Spleen (tissue), 11 donors: Measurements from ENCODE around the gene ARHGAP27. TPM values are rescaled to one million over a fixed set of nuclear protein-coding genes. Genes with fewer than 3 reads are reported as not detected.

ENCODE experiments used
- DNase-seq: peaks from one replicate; pipeline ENCODE4 v3.0.0-alpha.2; 2020
- H3K27ac ChIP-seq, 8 donors: fragments of 200-600 bp; sonication (generic) in 7 of 8; 1 replicate in 4 of 8; 2 replicates in 4 of 8; pipeline versions ENCODE4 v1.5.0 to v1.8.0; 2016 to 2021; ENCODE audit warnings: inconsistent platforms in 4 of 8, mild to moderate bottlenecking in 4 of 8, moderate library complexity in 1 of 8
- H3K27me3 ChIP-seq, 7 donors: fragments of 200-600 bp; sonication (generic) in 6 of 7; replicated peaks in 1 of 7; 1 replicate in 4 of 7; 2 replicates in 3 of 7; pipeline versions ENCODE4 v1.5.0 to v1.8.0; 2016 to 2021; ENCODE audit warnings: inconsistent platforms in 3 of 7, mild to moderate bottlenecking in 1 of 7
- H3K36me3 ChIP-seq, 6 donors: fragments of 200-600 bp; sonication (generic) in 5 of 6; 1 replicate in 4 of 6; 2 replicates in 2 of 6; pipeline versions ENCODE4 v1.5.0 to v1.8.0; 2016 to 2021; ENCODE audit warnings: inconsistent platforms in 2 of 6
- H3K4me1 ChIP-seq, 6 donors: fragments of 200-600 bp; sonication (generic) in 5 of 6; 1 replicate in 3 of 6; 2 replicates in 3 of 6; pipeline versions ENCODE4 v1.5.0 to v1.8.0; 2016 to 2021; ENCODE audit warnings: inconsistent platforms in 3 of 6
- H3K4me3 ChIP-seq, 8 donors: fragments of 200-600 bp; sonication (generic) in 7 of 8; 1 replicate in 4 of 8; 2 replicates in 4 of 8; pipeline versions ENCODE4 v1.5.0 to v1.8.0; 2016 to 2021; ENCODE audit warnings: inconsistent platforms in 4 of 8, mild to moderate bottlenecking in 4 of 8, moderate library complexity in 2 of 8
- H3K9me3 ChIP-seq, 8 donors: fragments of 200-600 bp; sonication (generic) in 7 of 8; 1 replicate in 4 of 8; 2 replicates in 4 of 8; pipeline versions ENCODE4 v1.5.0 to v1.8.0; 2016 to 2021; ENCODE audit warnings: inconsistent platforms in 4 of 8
- POLR2A ChIP-seq, 3 donors: fragments of 450-650 bp; IDR thresholded peaks; one replicate each; pipeline ENCODE4 v1.5.1; 2017; ENCODE audit warnings: antibody characterized with exemption in 3 of 3, mild to moderate bottlenecking in 1 of 3
- POLR2AphosphoS5 ChIP-seq, 3 donors: sonication (generic); formaldehyde crosslinking; IDR thresholded peaks; one replicate each; pipeline ENCODE4 v1.5.1; 2017; ENCODE audit warnings: antibody characterized with exemption in 3 of 3
- WGBS, 5 donors: extraction: QIAGEN DNeasy Blood & Tissue Kit in 3 of 5; methylation state at CpG; one replicate each; pipeline versions ENCODE4 v1.1.5 to v1.1.7; 2013 to 2018; 5-methylcytosine and 5-hydroxymethylcytosine counted together
- intact Hi-C: fragments of 100-400 bp; cut with DNase I; formaldehyde crosslinking; loops from one replicate; pipeline ENCODE4 v1.15.0; 2023; ENCODE audit warnings: low total_unique reads
- polyA plus RNA-seq, 3 donors: library from polyadenylated mRNA; stranded (reverse); fragments of 200-250 nt; gene quantifications; one replicate each; pipeline ENCODE4 v1.2.1, GENCODE V29; 2013
- total RNA-seq, 7 donors: library from RNA; depleted of rRNA in 3 of 7; stranded (reverse); fragments of >200 nt in 3 of 7; fragmentation: NEBNext Ultra II Directional in 4 of 7; extraction: Animal tissue kit (Norgen Biotek cat#: 25700) in 4 of 7; gene quantifications; one replicate each; pipeline versions ENCODE4 v1.1.0 to v1.2.1, GENCODE V29; 2016 to 2021
- TF ChIP-seq, protein P1 (sequence below), 11 experiments: fragments of 200-600 bp in 7 of 11; fragments of 450-650 bp in 4 of 11; sonication (generic) in 4 of 11; IDR thresholded peaks in 8 of 11; conservative IDR thresholded peaks in 3 of 11; 1 replicate in 7 of 11; 2 replicates in 4 of 11; pipeline versions ENCODE4 v1.4.0 to v1.8.0; 2016 to 2021; ENCODE audit warnings: antibody characterized with exemption in 11 of 11, inconsistent platforms in 4 of 11, mild to moderate bottlenecking in 1 of 11
- donor health status: healthy with polysubstance abuse.
- donor health status: DM: no; HTN: no; CAD: no; lungs with moderate emphysema.
- donor health status: DM: no; HTN: no; CAD: no.
- donor health status: Bipolar disorder and iron deficiency.
- donor health status: healthy.
- donor health status: DM: no; HTN: no; CAD: no.
- donor health status: DM: yes; HTN: yes; CAD: no.

Gene ARHGAP27
- total and polyA plus RNA-seq, 10 donors: 43.6 to 151 (median 118) TPM

DNA sequence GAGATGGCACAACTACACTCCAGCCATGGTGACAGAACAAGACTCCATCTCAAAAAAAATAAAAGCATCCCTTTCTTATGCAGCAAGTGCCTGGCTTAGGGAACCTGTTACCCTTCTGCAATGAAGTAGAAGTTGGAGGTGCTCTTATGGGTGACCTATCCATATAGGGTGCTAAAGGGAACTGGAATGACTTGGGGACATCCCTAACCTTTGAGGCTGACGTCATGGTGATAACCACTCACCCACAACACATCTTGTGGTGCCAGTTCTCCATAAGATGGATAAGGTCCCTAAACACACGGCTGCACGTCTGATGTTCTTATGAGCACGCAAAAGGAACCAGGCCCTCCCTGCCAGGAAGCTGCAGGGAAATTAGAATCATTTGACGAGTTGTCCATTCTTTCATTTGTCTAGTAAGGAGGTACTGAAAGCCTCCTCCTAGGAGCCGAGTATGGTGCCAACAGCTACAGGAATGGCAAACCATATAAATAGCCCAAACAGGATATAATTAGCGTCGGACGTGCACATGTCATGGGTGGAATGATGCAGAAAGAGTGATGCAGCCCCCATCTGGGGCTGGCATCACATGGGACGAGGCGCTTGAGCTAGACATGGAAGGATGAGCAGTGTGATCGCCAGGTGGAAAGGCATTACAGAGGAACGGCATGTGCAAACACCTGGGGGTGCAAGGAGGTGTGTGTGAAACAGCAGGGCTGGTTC is 52.5 kb downstream of the ARHGAP27 start:
- intact Hi-C loops: no loop called here
- no peak overlapping the region for H3K27ac ChIP-seq
- no peaks in the 10 kb centered on the region for H3K36me3 ChIP-seq
- TF ChIP-seq, protein P1, sequence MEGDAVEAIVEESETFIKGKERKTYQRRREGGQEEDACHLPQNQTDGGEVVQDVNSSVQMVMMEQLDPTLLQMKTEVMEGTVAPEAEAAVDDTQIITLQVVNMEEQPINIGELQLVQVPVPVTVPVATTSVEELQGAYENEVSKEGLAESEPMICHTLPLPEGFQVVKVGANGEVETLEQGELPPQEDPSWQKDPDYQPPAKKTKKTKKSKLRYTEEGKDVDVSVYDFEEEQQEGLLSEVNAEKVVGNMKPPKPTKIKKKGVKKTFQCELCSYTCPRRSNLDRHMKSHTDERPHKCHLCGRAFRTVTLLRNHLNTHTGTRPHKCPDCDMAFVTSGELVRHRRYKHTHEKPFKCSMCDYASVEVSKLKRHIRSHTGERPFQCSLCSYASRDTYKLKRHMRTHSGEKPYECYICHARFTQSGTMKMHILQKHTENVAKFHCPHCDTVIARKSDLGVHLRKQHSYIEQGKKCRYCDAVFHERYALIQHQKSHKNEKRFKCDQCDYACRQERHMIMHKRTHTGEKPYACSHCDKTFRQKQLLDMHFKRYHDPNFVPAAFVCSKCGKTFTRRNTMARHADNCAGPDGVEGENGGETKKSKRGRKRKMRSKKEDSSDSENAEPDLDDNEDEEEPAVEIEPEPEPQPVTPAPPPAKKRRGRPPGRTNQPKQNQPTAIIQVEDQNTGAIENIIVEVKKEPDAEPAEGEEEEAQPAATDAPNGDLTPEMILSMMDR (IDR thresholded peaks at IDR 0.05 in 8 of 11, conservative IDR thresholded peaks at IDR 0.05 in 3 of 11): no peak
- TF ChIP-seq POLR2AphosphoS5 (IDR thresholded peaks at IDR 0.05) (no peak), POLR2A (IDR thresholded peaks at IDR 0.05) (no peak)
- WGBS, 5 donors: 64 to 83% (median 69%) methylated on average over 13 of the region's 13 CpGs
- no peak overlapping the region for H3K4me3 ChIP-seq
- H3K4me1 ChIP-seq: peaks cover 0 to 12% (median 1%) of the 10 kb centered on the region in 6 donors
- peaks cover 0 to 6% (median 0%) of the 10 kb centered on the region in 7 donors for H3K27me3 ChIP-seq
- no peaks in the 10 kb centered on the region for H3K9me3 ChIP-seq
- DNase-seq: no peak

DNA sequence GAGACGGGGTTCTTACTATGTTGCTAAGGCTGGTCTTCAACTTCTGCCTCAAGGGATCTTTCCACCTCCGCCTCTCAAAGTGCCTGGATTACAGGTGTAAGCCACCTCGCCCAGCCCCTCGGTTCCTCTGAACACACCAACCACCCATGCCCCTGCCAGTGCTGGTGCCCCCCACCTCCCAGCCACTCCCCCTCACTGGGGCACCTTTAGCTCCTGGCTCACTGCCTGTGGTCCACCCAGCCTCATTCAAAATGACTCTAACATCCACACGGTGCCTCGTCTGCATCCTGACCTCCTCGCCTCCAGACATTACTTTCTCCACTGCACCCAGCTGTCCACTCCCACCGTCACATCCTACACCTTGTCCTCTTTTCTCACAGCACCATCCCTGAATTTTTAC is 55.3 kb downstream of the ARHGAP27 start:
- Histone ChIP-seq H3K9me3 (no peaks in the 10 kb centered on the region), H3K27me3 (peaks cover 0 to 4% (median 0%) of the 10 kb centered on the region in 7 donors), H3K27ac (no peak overlapping the region), H3K4me1 (peaks cover 0 to 16% (median 6%) of the 10 kb centered on the region in 6 donors), H3K4me3 (no peak overlapping the region), H3K36me3 (no peaks in the 10 kb centered on the region)
- no peak for DNase-seq
- TF ChIP-seq POLR2AphosphoS5 (IDR thresholded peaks at IDR 0.05) (no peak), POLR2A (IDR thresholded peaks at IDR 0.05) (no peak)
- TF ChIP-seq, protein P1 (IDR thresholded peaks at IDR 0.05 in 8 of 11, conservative IDR thresholded peaks at IDR 0.05 in 3 of 11): no peak
- intact Hi-C loops: no loop called here
- 81 to 90% (median 88%) methylated on average over 8 of the region's 8 CpGs for WGBS, 5 donors

DNA sequence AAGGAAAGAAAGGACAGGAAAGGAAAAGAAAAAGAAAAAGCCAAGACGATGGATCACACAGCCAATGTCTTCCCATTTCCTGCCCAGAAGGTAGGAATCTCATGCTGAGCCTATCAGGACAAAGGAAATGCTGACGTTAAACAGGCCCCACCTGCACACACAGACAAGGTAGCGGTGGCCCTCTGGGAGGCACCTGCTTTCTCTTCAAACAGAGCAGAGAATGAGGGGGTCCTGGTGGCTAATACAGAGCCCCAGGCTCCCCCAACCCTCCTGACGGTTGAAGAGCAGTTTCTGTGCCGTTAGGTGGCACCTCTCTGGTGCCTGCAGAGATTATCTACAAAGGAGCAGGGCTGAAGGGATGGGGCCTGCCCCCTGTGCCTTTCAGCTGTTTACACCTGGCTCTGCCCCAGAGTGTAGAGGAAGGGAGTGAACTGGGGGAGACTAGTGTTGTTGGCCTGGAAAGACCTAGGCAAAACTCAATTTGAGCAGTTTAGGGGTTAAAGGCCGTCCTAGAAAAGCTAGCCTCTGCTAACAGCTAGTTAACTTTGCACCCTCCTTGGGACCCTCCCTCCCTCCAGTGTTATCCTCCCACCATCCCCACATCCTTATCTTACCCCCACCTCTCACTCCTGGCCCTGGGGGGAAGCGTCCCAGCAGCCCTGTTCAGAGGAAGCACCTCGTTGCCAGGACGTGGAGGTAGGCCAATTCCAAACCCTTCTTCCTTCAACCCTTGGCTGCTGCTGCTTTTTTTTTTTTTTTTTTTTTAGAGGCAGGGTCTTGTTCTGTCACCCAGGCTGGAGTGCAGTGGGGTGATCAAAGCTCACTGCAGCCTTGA is 56.3 kb downstream of the ARHGAP27 start:
- no peak overlapping the region for H3K27ac ChIP-seq
- H3K4me3 ChIP-seq: no peak overlapping the region
- H3K9me3 ChIP-seq: no peaks in the 10 kb centered on the region
- peaks cover 0 to 26% (median 16%) of the 10 kb centered on the region in 6 donors for H3K4me1 ChIP-seq
- TF ChIP-seq POLR2AphosphoS5 (IDR thresholded peaks at IDR 0.05) (no peak), POLR2A (IDR thresholded peaks at IDR 0.05) (no peak)
- TF ChIP-seq, protein P1 (IDR thresholded peaks at IDR 0.05 in 8 of 11, conservative IDR thresholded peaks at IDR 0.05 in 3 of 11): no peak
- DNase-seq: no peak
- intact Hi-C loops: no loop called here
- no peaks in the 10 kb centered on the region for H3K36me3 ChIP-seq
- 68 to 77% (median 74%) methylated on average over 9 of the region's 9 CpGs for WGBS, 5 donors
- peaks cover 0 to 14% (median 4%) of the 10 kb centered on the region in 7 donors for H3K27me3 ChIP-seq

DNA sequence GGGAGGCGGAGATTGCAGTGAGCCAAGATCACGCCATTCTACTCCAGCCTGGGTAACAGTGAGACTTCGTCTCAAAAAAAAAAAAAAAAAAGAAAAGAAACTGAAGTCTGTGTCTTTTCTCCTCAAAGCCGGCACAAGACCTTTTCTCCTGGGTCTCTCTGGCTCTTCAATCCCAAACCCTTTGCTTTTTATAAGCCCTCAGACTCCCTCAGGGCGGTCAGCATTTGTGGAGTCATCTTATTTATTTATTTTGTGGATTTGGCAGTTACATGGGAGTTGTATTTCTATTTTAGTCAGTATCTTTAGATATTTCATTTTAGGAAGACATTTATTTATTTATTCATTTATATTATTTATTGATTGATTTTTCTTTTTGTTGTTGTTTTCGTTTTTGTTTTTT is 58.2 kb downstream of the ARHGAP27 start:
- H3K27ac ChIP-seq: no peak overlapping the region
- H3K9me3 ChIP-seq: no peaks in the 10 kb centered on the region
- H3K27me3 ChIP-seq: peaks cover 0 to 31% (median 8%) of the 10 kb centered on the region in 7 donors
- H3K4me1 ChIP-seq: peaks cover 0 to 31% (median 21%) of the 10 kb centered on the region in 6 donors
- no peaks in the 10 kb centered on the region for H3K36me3 ChIP-seq
- H3K4me3 ChIP-seq: no peak overlapping the region
- TF ChIP-seq, protein P1 (IDR thresholded peaks at IDR 0.05 in 8 of 11, conservative IDR thresholded peaks at IDR 0.05 in 3 of 11): no peak
- TF ChIP-seq POLR2AphosphoS5 (IDR thresholded peaks at IDR 0.05) (no peak), POLR2A (IDR thresholded peaks at IDR 0.05) (no peak)
- 85 to 97% (median 92%) methylated on average over 6 of the region's 6 CpGs for WGBS, 5 donors
- no peak for DNase-seq
- intact Hi-C loops: no loop called here
